ENCODE results near the gene SLC18A3.

SLC18A3 gene

DNA sequence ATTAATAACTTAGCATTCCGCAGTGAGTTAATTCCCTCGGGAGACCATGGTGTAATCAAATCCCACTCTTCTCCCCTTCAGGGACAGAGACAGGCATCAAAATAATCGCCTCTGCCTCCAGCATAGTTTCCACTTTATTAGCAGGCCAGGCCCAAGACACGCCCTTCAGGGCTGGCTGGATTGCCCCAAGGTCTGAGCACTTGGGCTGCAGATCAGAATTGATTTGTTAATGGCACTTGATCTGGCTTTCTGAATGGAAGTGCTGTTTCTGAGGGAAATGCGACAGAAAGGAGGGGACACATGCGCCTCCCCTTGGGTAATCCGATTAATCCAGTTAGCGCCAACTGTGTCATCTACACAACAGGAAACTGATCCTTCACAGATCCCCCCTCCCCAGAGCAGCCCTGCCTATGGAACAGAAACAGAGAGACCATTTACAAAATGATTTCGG lies 19.3 kb downstream of the SLC18A3 start:
- DNase-seq = no peak

DNA sequence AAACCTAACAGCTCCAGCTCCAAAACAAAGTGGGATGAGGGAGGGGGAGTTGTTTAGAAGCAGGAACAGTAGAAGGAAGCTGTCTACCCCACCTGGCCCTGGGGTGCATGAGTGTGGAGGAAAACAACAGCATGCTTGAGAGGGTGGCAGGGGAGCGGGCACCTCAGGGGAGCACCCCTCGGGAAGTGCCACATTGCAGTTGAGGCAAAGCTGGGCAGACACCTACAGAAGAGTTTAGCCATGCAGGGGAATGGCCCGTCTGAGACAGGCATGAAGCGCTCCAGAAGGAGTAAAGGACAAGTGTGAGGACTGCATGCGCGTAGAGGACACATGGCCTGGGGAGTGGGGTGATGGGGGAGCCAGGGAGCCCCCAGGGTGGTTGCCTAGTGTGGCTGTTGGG lies 21.9 kb downstream of the SLC18A3 start:
- DNase-seq = no peak

DNA sequence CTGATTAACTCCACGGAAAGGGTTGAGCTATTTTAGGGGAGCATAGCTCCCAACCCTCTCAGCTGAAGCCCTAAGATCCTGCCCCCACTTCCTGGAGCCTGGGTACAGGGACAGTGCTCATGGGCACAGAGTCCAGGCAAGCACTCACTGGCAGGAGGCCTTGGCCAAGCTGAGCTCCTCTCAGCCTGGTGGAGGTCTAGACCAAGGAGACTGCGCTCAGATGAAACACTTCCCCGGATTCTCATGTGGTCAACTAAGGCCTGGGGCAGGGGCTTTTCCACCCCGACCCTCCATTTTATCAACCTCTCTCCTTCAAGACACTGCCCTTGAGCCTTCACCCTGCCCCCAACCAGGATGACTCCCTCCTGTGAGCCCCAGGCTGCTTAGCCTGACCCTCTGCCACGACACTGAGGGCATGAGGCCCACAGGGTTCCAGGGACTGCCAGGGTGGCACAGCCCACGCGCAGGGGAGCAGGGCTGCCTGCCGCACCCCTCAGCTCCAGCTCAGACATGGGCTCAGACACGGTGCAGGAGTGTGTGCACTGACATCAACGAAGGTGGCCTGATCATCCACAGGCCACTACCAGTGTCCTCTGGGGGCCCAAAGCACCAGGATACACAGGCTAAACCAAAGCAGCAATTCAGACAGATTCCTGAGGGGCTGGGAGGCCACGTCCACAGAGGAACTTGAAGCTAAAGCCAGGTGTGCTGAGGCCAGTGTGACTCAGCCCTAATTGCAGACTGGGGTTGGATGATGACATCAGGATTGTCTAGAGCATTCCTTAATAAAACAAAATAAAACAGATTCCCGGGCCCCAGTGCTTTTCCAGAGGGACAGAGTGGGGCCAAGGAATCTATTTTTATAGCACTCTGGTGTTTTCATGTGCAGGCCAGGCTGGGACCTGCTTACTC lies 22.6 kb downstream of the SLC18A3 start:
- DNase-seq = no peak

DNA sequence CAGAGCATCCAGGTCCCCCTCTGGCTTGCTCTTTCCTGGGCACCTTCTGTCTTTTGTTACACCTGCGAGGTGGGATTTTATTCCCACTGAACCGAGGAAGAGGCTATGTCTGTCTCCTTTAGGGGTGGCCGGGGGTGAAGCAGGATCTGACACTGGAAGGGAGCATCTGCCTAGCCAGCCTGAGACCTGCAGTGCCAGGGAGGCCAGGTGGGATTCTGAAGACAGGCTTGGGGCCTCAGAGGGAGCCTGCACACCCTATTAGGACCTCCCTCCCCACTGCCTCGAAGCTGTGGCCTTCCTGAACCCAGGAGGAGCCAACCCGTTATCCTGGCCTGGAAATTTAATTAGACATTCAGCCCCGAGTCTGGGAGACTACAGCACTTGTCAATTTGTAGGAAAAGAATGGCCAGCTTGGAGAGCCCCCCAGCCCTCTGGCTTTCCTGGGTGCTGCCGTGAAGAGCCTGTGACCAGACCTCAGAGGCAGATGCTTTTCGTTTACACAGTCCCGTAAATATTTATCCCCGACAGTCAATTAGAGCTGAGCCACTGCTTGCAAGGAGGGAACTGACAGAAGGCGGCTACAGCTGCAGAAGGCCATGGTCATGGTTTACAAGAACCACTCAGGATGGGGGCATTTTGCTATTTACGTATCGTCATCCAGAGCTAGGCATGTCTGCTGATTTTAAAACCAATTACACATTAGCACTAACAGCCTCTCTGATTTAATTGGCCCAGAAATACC lies 23.4 kb downstream of the SLC18A3 start:
- DNase-seq = no peak

DNA sequence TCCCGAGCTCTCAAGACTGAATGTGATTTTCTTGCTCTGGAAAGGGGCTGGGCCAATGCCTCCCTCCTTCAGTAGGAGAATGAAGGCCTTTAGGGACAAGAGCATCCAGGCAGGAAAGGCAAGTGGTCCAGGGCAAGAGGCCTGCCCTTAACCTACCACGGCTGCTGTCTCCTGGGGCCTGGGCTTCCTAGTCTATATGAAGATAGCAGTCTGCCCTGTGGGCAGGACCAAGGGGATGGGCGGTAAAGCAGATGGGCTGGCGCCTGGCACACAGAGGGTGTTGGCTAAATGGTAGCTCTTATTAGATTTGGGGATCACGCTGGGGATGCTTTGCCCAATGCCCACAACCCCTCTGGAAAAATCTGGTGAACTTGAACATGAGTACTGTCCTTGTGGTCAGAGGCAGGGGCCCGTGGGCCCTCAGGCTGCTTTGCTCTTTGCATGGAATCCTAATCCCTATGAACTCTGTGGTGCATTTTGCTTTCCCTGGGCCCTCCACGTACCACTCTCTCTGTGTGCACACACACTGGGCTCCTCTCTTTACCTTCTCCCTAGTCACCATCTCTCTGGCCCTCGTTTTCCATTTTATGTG lies 24.1 kb downstream of the SLC18A3 start:
- no peak for DNase-seq

DNA sequence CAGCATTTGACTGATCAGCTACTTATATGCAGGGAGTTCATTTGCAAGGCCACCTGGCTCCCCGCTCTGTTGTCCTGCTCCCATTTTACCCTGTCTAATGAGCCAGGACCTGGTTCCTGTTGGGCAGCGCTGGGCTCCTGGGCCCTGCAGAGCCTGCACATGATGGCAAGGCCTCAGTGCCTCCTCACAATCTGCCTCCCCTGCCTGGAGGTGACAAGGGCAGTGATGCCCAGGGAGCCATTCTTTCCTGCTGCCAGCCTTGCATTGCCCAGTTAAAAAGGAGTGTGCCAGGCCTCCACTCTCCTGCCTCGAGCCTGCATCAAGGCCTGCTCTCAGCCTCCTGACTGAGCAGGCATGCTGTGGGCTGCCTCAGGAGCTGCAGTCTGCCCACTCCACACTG lies 32.2 kb downstream of the SLC18A3 start:
- no peak for DNase-seq

DNA sequence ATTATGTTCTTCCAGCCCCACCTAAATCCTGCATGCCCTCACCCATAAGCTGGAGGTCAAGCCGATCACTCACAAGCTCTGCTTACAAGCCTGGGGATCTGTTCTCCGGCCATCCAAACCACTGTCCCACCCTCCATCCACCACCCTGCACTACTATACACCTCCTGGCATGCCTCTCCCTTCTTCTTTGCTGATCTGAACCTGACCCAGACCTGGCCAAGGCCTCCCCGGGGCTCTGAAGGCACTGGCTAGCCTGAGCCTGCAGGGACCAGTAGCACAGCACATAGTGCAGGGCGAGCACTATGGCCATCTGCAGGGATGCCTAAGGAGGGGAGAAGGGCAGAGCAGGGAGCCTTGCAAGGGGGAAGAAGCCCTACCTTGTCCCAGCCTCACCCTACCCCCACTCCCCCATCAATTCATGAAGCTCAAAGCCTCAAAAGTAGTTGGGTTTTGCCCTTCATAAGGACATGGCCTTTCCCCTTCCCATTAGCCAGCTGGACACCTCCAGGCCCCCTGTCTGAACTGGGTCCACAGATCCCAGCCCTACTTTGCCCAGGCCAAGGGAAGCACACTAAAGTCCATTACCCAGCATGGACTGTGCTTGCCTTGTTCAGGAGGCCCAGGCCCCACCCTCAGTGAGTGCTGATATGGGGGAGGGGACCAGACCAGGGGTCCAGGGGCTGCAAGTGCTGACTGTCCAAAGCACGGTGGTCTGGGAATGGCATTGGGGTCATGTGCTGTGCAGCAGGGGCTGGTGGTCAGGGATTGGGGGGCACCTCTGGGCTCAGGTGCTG lies 33.3 kb downstream of the SLC18A3 start:
- DNase-seq = no peak

DNA sequence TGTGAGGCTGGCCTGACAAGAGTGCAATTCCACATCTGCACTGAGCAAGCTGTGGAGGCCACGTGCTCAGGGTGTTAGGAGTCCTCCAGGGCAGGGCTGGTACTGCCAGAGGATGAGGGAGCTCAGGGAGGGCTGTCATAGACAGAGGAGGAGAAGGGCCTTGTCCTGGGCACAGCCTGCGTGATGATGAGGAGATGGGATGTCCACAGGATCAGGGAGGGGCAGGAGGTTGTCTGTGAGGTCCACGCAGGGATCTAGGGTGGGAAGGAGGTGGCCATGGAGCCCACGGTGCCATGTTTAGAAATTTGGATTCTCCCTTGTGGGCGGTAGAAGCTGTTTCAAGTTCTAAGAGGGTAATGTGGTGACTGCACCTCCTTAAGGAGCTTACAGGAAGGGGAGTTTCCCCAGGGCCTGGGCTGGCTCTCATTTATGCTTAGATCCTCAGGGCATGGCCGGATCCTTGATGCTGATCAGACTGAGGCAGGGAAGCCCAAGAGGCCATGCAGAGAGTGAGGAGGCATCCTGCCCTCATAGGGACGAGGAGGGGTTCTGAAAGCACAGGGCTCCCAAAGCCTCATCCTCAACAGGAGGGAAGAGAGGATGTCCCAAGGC lies 34.0 kb downstream of the SLC18A3 start:
- no peak for DNase-seq

DNA sequence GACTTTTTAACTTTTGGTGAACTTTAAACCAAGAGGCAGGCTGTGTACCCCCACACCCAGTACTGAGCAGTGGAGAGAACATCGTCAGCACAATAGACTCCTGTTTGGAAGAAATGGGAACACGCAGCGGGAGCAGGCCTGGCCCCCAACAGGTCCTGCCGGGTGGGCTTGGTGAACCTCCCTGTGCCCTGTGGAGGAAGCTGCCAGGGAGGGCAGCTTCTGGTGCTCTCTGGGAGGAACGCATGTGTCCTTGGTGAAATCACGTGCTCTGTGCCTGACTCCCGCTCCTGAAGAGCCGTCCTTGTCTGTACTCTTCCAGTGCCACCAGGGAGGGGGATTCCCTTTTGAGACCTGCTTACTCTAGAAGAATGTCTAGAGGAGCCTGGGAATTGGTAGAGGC lies 35.3 kb downstream of the SLC18A3 start:
- DNase-seq = no peak

DNA sequence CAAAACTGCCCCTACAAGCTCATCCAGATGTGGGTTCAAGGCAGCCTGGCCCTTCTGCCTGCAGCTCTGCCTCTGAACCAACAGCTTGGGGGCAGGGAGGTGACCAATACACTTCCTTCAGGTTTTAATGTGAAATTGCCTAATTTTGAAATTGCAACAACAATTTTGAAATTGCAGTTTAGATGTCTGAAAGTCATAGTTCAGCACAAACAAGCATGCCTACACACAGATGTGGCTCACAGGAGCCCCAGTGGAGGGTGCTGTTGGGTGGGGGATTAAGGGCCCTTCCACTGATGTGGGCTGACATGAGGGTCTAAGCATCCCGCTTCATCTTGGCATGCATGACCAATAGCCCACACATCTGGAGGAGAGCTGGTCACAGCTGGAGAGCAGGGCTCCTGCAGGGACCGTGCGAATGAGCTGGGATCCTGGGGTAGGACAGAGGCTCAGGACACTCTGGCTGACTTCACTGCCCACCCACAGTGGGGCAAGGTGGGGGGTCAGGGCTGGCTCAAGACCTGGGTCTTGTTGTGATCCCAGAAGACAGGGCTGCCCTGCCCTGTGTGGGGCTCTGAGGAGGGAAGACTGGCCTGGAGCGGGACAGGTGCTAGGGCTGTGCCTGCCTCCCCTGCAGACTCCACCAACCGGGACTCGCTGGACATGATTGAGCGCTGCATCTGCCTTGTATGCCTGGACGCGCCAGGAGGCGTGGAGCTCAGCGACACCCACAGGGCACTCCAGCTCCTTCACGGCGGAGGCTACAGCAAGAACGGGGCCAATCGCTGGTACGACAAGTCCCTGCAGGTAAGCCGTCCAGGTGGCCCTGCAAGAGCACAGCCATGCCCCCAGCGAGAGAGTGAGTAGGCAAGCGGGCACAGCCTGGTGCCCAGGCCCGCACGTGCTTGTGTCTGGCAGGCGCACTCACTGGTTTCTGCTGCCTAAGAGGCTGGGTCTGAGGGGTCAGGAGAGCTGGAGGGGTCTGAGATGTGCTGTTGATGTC lies 36.1 kb downstream of the SLC18A3 start:
- DNase-seq = no peak

DNA sequence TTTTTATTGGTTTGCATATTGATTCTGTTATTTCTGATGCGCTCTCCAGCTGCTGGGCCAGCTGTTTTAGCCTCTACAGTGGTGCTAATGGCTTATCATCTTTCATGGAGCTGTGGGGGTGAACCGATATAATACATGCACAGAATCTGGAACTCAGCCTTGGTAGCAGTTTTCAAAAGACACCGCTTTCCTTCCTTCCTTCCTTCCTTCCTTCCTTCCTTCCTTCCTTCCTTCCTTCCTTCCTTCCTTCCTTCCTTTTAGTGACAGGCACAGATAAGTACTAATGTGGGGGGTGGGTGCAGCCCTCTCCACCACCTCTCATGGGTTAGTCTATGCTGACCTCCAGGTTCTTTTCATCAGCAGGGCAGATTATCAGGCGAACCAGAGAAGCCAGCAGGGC lies 37.4 kb downstream of the SLC18A3 start:
- no peak for DNase-seq

DNA sequence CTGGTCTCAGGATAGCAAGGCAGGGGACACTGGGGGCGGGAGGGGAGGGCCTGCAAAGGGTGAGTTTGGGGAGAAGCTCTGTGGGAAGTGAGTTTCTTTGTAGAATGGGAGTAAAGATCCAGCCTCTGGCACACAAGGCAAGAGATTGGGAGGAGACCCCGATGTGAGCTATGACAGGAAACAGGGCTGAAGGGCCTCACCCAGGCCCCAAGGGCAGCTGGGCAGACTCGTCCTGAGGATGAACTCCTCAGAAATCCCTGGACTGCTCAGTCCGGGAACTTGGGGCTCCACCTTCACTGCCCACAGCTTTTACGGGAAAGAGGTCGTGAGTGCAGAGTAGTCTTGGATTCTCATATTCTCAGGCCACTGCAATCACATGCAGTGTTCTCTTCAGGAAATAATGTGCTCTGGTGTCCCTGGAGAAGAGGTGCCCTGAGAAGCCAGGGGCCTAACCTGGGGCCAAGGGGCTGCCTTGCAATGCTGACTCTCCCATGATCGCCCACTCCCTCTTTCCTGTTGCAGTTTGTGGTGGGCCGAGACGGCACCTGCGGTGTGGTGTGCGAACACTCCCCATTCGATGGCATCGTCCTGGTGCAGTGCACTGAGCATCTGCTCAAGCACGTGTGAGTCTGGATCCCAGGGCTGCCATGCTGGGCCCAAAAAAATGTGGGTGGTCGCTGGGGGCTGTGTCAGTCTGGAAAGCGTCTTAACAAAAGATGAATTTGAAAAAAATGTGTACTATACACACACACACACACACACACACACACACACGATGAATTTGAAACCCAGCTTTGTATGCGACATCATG lies 38.1 kb downstream of the SLC18A3 start:
- DNase-seq = no peak

DNA sequence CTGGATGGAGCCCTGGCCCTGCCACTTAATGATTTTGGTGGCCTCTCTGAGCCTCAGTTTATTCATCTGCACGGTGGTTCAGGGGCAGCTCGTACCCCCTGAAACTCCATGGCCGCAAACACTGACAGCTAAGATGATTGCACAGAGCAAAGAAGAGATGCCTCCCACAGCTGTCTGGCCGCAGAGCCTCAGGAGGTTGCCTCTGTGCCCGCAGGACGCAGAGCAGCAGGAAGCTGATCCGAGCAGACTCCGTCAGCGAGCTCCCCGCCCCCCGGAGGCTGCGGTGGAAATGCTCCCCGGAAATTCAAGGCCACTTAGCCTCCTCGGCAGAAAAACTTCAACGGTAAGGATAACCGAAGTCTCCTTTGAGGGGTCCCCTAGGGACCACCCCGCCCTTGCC lies 39.2 kb downstream of the SLC18A3 start:
- DNase-seq = no peak

DNA sequence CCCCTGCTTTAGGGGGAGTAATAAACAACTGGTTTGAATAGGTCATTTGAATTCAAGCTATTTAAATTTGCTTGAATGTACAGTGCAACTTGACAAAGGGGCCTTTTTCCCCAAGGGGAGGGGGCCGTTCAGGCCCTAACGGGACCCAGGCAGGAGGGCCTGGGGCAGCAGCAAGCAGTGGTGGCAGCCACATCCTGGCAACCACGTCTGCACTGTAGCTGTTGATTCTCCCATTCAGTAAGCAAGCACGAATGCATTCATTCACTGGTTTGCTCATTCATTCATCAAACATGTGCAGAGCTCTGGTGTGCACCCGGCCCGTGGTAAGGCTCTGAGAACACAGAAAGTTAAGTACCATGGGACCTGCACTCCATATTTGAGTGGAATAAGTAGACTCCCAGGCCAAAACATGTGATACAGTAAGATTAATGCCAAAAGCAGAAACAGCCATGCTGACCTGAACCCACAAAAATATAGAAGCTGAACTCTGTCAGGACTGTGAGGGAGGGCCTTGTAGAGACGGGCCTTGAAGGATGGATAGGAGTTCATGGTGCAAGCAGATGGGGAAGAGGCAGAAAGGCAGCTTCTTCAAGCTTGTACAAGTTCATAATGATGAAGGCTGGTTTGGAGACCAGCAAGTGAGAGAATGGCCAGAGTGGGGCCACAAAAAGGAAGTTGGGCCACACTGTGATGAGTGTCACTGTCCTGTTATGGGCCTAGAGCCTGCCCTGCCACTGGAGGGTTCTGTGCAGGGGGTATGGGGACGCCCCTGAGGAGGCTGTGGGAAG lies 40.0 kb downstream of the SLC18A3 start:
- no peak for DNase-seq

DNA sequence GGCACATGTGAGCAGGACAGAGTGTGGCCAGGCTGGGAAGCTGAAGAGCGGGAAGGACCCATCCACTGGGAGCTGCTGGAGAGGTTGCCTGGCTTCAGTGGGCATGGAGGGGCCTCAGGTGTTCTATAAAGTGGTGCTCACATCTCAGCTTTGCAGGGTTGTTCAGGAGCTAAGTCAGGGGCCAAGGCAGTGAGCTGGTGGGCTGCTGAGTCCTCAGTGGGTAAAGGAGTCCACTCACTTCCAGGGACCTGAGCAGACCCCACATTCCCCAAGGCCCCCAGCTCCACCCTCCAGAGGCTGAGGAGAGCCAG lies 40.6 kb downstream of the SLC18A3 start:
- DNase-seq = no peak

DNA sequence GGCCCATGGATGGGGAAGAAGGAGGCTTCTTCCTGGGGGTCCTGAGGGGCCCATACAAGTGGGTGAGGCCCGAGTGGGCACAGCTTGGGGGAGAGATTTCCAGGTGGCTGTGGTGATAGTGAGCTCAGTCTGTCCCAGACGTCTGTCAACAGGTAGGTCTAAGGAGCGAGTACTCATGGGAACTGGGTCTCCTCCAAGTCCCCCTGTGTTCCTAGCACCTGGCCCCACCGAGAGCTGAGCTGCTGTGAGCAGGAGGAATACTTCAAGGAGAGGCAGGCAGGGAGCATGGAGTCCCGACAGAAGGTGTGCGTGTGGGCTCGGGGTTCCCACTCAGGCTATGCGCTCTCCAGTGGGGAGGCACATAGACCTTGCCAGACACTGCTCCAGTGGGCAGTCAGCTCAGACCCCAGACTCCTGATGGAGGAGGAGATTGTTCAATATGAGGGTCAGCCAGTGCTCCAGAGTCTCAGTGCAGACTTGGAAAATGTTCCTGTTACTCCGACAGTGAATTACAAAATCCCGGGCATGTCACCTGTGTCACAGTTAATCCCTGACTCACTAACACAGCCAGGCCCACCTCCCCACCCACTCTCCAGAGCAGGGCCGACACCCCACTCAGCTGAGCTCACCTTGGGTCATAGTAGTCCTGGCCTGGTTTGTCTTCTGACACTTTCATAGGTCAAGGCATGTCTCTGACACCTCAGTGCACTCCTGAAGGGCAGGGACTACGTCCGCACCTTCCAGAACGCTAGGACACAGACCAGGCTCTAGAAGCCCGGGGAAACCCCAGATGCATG lies 41.1 kb downstream of the SLC18A3 start:
- no peak for DNase-seq

DNA sequence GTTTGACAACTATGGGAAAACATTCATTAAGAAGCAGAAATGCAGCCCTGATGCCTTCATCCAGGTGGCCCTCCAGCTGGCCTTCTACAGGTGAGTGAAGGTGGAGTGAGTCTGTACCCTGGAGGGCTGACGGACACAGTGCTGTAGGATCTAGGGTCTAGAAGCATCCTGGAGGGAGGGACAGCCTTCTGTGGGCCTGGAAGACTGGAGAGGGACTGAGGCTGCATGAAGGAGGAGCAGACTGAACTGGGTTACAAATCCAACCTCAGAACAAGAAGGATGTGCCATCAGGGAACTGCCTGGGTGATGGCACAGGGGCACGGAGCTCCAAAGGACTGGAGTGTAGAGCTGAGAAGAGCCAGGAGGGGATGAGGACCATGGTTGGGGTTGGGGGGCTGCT lies 41.8 kb downstream of the SLC18A3 start:
- DNase-seq = no peak

DNA sequence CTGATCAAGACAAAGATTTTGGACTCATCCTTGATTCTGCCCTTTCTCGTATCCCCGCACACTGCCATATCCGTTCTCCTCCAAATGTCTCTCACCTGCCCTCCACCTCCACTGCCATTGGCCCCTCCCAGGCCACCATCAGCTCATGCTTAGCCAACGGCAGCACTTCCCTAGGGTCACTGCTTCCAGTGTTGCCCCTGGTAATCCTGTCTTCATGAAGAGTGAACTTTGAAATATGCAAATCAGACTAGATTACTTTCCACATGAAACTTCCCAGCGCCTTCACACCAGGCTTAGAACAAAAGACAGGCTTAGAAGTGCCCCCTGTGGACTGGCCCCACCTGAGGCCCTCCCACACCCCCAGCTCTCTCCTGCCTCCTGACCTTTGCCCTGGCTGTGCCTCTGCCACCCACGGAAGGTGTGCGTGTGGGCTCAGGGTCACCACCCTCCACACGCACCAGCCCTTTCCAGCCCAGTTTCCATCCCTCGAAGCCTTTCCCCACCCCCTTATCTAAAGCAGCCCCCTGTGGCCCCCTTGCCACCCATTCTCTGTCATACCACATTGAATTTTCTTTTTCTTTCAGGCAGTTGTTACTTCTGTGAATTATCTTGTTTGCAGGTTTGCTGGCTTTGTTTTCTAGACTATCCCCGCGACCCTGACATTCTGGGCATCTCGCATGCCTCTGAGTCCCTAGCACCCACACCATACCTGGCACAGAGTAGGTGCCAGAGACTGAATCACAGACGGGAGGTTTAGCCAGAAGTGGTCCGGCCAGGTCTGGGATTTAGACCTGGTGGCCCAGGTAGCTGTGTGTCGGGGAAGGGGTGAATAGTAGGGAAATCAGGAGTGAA lies 42.5 kb downstream of the SLC18A3 start:
- DNase-seq = no peak

All from stimulated activated CD4-positive, alpha-beta T cell treated with anti-CD3 and anti-CD28 coated beads, Interleukin-4, amount 100 ng/mL, for 24 hours (primary cell).